OCI-LY7 (cell line): ENCODE results near the gene PDZD2. TPM values are rescaled to one million over a fixed set of nuclear protein-coding genes. Genes with fewer than 3 reads are reported as not detected.

Source experiments
- BruUV-seq: library from RNA; stranded (reverse); fragments of 400-500 nt; replicated peaks from 2 replicates; lab custom pipeline; 2021; lab: Mats Ljungman, UMichigan
- CTCF ChIA-PET: fragments of 300-600 bp; sonication (Branson Sonifier 250); formaldehyde crosslinking; loops from one replicate; lab custom pipeline; 2022; ENCODE audit warnings: antibody characterized with exemption; ENCODE audit not compliant: unreplicated experiment; lab: Charles Lee
- POLR2A ChIA-PET: fragments of 300-600 bp; sonication (Branson Sonifier 250); formaldehyde crosslinking; loops from one replicate; lab custom pipeline; 2022; ENCODE audit warnings: antibody characterized with exemption; lab: Charles Lee
- DNase-seq: peaks from one replicate; pipeline ENCODE4 v3.0.0-alpha.2; 2015; ENCODE audit warnings: low spot score
- H2AFZ ChIP-seq: fragments of 200-600 bp; sonication (generic), shearing (Covaris generic); 2 replicates; pipeline ENCODE4 v1.6.1; 2014; ENCODE audit warnings: mild to moderate bottlenecking, antibody characterized with exemption, low read length, moderate library complexity
- H3K27ac ChIP-seq: fragments of 200-600 bp; sonication (generic); 2 replicates; pipeline ENCODE4 v1.5.1; 2014; ENCODE audit warnings: mixed run types, low read depth, mild to moderate bottlenecking, moderate library complexity, low read length, inconsistent platforms; ENCODE audit not compliant: poor library complexity, severe bottlenecking
- H3K36me3 ChIP-seq: fragments of 200-600 bp; sonication (generic); 2 replicates; pipeline ENCODE4 v1.6.1; 2014; ENCODE audit warnings: mild to moderate bottlenecking, antibody characterized with exemption, low read length, moderate library complexity, mixed read lengths; ENCODE audit not compliant: insufficient read depth
- H3K4me1 ChIP-seq: fragments of 200-600 bp; sonication (generic); 2 replicates; pipeline ENCODE4 v1.5.1; 2014; ENCODE audit warnings: mild to moderate bottlenecking, low read length; ENCODE audit not compliant: insufficient read depth, poor library complexity, severe bottlenecking
- H3K4me2 ChIP-seq: fragments of 200-600 bp; sonication (generic); 2 replicates; pipeline ENCODE4 v1.6.1; 2014; ENCODE audit warnings: mild to moderate bottlenecking, low read length
- H3K4me3 ChIP-seq: fragments of 200-600 bp; sonication (generic); 2 replicates; pipeline ENCODE4 v1.5.1; 2014; ENCODE audit warnings: mild to moderate bottlenecking, low read depth, low read length; ENCODE audit not compliant: poor library complexity, severe bottlenecking
- H3K79me2 ChIP-seq: fragments of 200-600 bp; sonication (generic); 2 replicates; pipeline ENCODE4 v1.6.1; 2016; ENCODE audit warnings: low read depth, mild to moderate bottlenecking, low read length, moderate library complexity, mixed read lengths; ENCODE audit not compliant: insufficient read depth
- H3K9me2 ChIP-seq: fragments of 200-600 bp; sonication (generic); 2 replicates; pipeline ENCODE4 v1.6.1; 2016; ENCODE audit warnings: mild to moderate bottlenecking, low read length, mixed read lengths; ENCODE audit not compliant: insufficient read depth
- H3K9me3 ChIP-seq: fragments of 200-600 bp; sonication (generic); 2 replicates; pipeline ENCODE4 v1.6.1; 2014; ENCODE audit warnings: mild to moderate bottlenecking, mixed run types, low read length, mixed read lengths
- H4K20me1 ChIP-seq: fragments of 200-600 bp; sonication (generic); 2 replicates; pipeline ENCODE4 v1.6.1; 2014; ENCODE audit warnings: mild to moderate bottlenecking, antibody characterized with exemption, low read length, moderate library complexity, mixed read lengths; ENCODE audit not compliant: insufficient read depth
- EZH2phosphoT487 ChIP-seq: fragments of 200-600 bp; sonication (generic); IDR thresholded peaks from 2 replicates; pipeline ENCODE4 v1.6.1; 2018; ENCODE audit warnings: low read depth, borderline replicate concordance, mild to moderate bottlenecking, mixed run types, antibody characterized with exemption, low read length, moderate library complexity, mixed read lengths
- intact Hi-C: fragments of 100-400 bp; cut with micrococcal nuclease; formaldehyde crosslinking; loops from one replicate; pipeline ENCODE4 v1.10.0; 2022; ENCODE audit not compliant: unreplicated experiment
- total RNA-seq, 2 experiments: library from RNA; depleted of rRNA in 1 of 2; stranded (reverse); fragments of >200 nt in 1 of 2; shearing (Covaris generic) in 1 of 2; gene quantifications; 2 replicates each; pipeline ENCODE4 v1.2.3, GENCODE V29; 2014 to 2022
- TF ChIP-seq, protein P1 (sequence below): fragments of 200-600 bp; sonication (generic); conservative IDR thresholded peaks from 2 replicates; pipeline ENCODE4 v1.5.1; 2014; ENCODE audit warnings: mild to moderate bottlenecking, antibody characterized with exemption, low read length, moderate library complexity, mixed read lengths

The PDZD2 gene
- total RNA-seq, 2 experiments from 2014 or later = 8.6 to 10.6 TPM

DNA sequence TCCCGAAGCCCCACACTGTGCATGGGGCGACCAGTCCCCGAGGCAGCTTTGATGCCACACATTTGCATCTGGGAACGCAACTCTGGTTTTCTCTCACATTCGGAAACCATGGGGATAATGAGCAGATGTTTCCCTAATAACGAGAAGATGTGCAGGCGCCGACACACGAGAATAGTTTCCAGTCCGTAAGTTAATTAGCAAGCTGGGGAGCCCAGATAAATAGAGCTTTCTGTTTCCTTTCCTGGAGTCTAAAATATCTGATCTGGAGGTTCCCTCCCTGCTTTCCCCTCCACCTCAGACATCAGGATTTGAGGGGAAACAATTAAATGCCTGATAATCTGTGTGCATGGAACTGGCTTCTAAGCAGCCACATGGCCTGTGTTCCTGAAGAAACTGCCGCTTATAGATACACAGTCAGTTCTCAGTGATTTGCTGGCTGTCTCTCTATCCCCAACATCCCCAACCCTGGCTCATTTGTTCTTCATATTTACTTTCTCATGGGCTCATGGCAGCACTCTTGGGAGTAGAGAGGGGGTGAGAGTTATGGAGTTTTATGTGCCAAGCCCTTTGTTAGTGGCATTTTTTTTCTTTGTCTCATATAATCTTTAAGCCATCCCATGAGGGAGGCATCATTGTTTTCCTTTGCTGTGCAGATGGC is 62.8 kb downstream of the PDZD2 start:
- Histone ChIP-seq H3K4me1 (no peaks in the 10 kb centered on the region), H3K36me3 (no peaks in the 10 kb centered on the region), H3K27ac (no peak overlapping the region), H4K20me1 (no peaks in the 10 kb centered on the region), H3K9me3 (no peaks in the 10 kb centered on the region), H3K79me2 (no peaks in the 10 kb centered on the region), H3K4me2 (no peak overlapping the region), H3K9me2 (no peaks in the 10 kb centered on the region), H2AFZ (no peak overlapping the region), H3K4me3 (no peak overlapping the region)
- ChIA-PET CTCF (no interaction called here), POLR2A (interaction anchor here (0.6 kb wide), 1 partner anchor 115 kb away, joined by 3 read pairs; no protein-coding TSS in a partner anchor)
- TF ChIP-seq, protein P1, sequence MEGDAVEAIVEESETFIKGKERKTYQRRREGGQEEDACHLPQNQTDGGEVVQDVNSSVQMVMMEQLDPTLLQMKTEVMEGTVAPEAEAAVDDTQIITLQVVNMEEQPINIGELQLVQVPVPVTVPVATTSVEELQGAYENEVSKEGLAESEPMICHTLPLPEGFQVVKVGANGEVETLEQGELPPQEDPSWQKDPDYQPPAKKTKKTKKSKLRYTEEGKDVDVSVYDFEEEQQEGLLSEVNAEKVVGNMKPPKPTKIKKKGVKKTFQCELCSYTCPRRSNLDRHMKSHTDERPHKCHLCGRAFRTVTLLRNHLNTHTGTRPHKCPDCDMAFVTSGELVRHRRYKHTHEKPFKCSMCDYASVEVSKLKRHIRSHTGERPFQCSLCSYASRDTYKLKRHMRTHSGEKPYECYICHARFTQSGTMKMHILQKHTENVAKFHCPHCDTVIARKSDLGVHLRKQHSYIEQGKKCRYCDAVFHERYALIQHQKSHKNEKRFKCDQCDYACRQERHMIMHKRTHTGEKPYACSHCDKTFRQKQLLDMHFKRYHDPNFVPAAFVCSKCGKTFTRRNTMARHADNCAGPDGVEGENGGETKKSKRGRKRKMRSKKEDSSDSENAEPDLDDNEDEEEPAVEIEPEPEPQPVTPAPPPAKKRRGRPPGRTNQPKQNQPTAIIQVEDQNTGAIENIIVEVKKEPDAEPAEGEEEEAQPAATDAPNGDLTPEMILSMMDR = no peak
- no peak for TF ChIP-seq EZH2phosphoT487
- intact Hi-C loops = no loop called here
- no peak for DNase-seq
- no TSS peak for BruUV-seq

DNA sequence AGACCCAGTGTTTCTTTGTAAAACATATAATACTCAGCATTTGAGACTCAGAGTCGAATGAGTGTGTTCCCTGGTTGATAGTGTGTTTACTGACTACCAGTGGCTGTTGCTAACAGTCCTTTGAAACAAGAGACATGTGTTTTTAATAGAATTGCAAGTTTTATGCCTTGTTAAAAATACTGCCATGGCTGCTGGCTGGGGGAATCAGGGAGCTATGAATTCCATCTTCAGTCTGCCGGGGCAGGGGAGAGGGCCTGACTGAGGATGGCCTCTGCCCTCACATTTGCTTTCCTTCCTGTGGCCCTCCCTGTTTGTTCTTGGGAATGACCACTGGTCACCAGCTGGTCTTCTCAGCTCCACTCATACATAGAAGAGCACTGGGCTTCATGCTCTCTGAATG is 63.8 kb downstream of the PDZD2 start:
- BruUV-seq = no TSS peak
- Histone ChIP-seq H3K79me2 (no peaks in the 10 kb centered on the region), H3K4me1 (no peaks in the 10 kb centered on the region), H3K27ac (no peak overlapping the region), H3K4me3 (no peak overlapping the region), H3K36me3 (no peaks in the 10 kb centered on the region), H4K20me1 (no peaks in the 10 kb centered on the region), H3K4me2 (no peak overlapping the region), H2AFZ (no peak overlapping the region), H3K9me2 (no peaks in the 10 kb centered on the region), H3K9me3 (no peaks in the 10 kb centered on the region)
- no peak for TF ChIP-seq EZH2phosphoT487
- TF ChIP-seq, protein P1 = no peak
- DNase-seq = no peak
- intact Hi-C loops = no loop called here
- ChIA-PET POLR2A (no interaction called here), CTCF (no interaction called here)

DNA sequence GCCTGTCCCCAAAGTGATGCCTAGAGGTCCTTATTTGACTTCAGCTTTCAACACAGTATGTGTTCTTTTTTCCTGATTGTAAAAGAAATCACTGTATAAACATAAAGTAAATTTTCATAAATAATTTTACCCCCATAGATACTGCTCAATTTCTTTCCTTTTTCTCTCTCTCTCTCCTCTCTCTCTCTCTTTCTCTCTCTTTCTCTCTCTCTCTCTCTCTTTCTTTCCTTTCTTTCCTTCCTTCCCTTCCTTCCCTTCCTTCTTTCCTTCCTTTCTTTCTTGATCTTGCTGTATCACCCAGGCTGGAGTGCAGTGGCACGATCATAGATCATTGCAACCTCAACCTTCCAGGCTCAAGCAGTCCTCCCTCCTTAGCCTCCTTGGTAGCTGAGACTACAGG is 64.8 kb downstream of the PDZD2 start:
- TF ChIP-seq EZH2phosphoT487 = no peak
- TF ChIP-seq, protein P1 = no peak
- CTCF ChIA-PET = no interaction called here
- H3K9me2 ChIP-seq = no peaks in the 10 kb centered on the region
- H3K4me1 ChIP-seq = no peaks in the 10 kb centered on the region
- H2AFZ ChIP-seq = no peak overlapping the region
- no peaks in the 10 kb centered on the region for H3K79me2 ChIP-seq
- no peaks in the 10 kb centered on the region for H3K36me3 ChIP-seq
- BruUV-seq = no TSS peak
- no peaks in the 10 kb centered on the region for H3K9me3 ChIP-seq
- intact Hi-C loops = no loop called here
- no peak for DNase-seq
- no peaks in the 10 kb centered on the region for H4K20me1 ChIP-seq
- POLR2A ChIA-PET = no interaction called here
- H3K4me3 ChIP-seq = no peak overlapping the region
- H3K27ac ChIP-seq = no peak overlapping the region
- H3K4me2 ChIP-seq = no peak overlapping the region
